HFFc6 (cell line): ENCODE results near the gene ZYG11B. TPM values are rescaled to one million over a fixed set of nuclear protein-coding genes. Genes with fewer than 3 reads are reported as not detected.
"Not testable (repeated sequence)": the region's sequence is repeated elsewhere in the genome, so short reads cannot be mapped to it uniquely, and the experiment has no call there.

ENCODE experiments used
- DNase-seq: peaks from one replicate; pipeline ENCODE4 v3.0.0-alpha.2; 2018
- H3K27ac Mint-ChIP-seq: 2 replicates; pipeline ENCODE4 v1.8.0; 2020; ENCODE audit warnings: mild to moderate bottlenecking, mixed read lengths
- H3K27me3 Mint-ChIP-seq: 2 replicates; pipeline ENCODE4 v1.8.0; 2021; ENCODE audit warnings: mild to moderate bottlenecking, moderate library complexity, mixed read lengths; ENCODE audit not compliant: insufficient read depth
- H3K36me3 Mint-ChIP-seq: 2 replicates; pipeline ENCODE4 v1.8.0; 2021; ENCODE audit warnings: low read depth, mixed read lengths
- H3K4me1 Mint-ChIP-seq: 2 replicates; pipeline ENCODE4 v1.8.0; 2020; ENCODE audit warnings: low read depth, mixed read lengths
- H3K4me3 Mint-ChIP-seq: 2 replicates; pipeline ENCODE4 v1.8.0; 2020; ENCODE audit warnings: mild to moderate bottlenecking, moderate library complexity, mixed read lengths
- H3K9me3 Mint-ChIP-seq: 2 replicates; pipeline ENCODE4 v1.8.0; 2020; ENCODE audit warnings: mild to moderate bottlenecking, mixed read lengths
- CTCF ChIP-seq: fragments of 200-600 bp; sonication (generic); IDR thresholded peaks from 2 replicates; pipeline ENCODE4 v1.5.0; 2021; ENCODE audit warnings: antibody characterized with exemption, mild to moderate bottlenecking
- total RNA-seq, 6 experiments: library from RNA; stranded (reverse); fragmentation: NEBNext Ultra II Directional; extraction: Animal tissue kit (Norgen Biotek cat#: 25700); gene quantifications; 2 replicates in 1 of 6; 3 replicates in 5 of 6; pipeline ENCODE4 v1.2.3, GENCODE V29; 2021

The ZYG11B gene
- total RNA-seq, 6 experiments from 2014 or later: 23.5 to 31.3 (median 28.4) TPM

GRCh38 chr1:52741259-52741658 is 15.0 kb downstream of the ZYG11B start:
- Mint-ChIP-seq H3K36me3 (peaks cover 4% of the 10 kb centered on the region; the same call in 1 of the 2 replicates), H3K9me3 (no peaks in the 10 kb centered on the region), H3K4me1 (peaks cover 12% of the 10 kb centered on the region), H3K27me3 (no peaks in the 10 kb centered on the region; the same call in 1 of the 2 replicates), H3K27ac (no peak overlapping the region), H3K4me3 (no peak overlapping the region)
- no peak for TF ChIP-seq CTCF
- no peak for DNase-seq

GRCh38 chr1:52746189-52746588 is 19.9 kb downstream of the ZYG11B start:
- no peak for TF ChIP-seq CTCF
- H3K9me3 Mint-ChIP-seq: no peaks in the 10 kb centered on the region
- peaks cover 28% of the 10 kb centered on the region for H3K4me1 Mint-ChIP-seq
- H3K27me3 Mint-ChIP-seq: no peaks in the 10 kb centered on the region
- no peak overlapping the region for H3K4me3 Mint-ChIP-seq
- peak overlapping the region; percentile 21; the same call in 1 of the 2 replicates for H3K27ac Mint-ChIP-seq
- DNase-seq: no peak
- peaks cover 9% of the 10 kb centered on the region; the same call in 1 of the 2 replicates for H3K36me3 Mint-ChIP-seq

- Mint-ChIP-seq H3K4me3 (no peak overlapping the region), H3K4me1 (peaks cover 38% of the 10 kb centered on the region), H3K27me3 (no peaks in the 10 kb centered on the region), H3K27ac (no peak overlapping the region), H3K36me3 (peaks cover 5% of the 10 kb centered on the region; the same call in 1 of the 2 replicates), H3K9me3 (no peaks in the 10 kb centered on the region)
- DNase-seq: no peak
- TF ChIP-seq CTCF: no peak
Observed at GRCh38 chr1:52747450-52747849, 21.2 kb downstream of the ZYG11B start.

- H3K27ac Mint-ChIP-seq: no peak overlapping the region
- DNase-seq: no peak
- peaks cover 41% of the 10 kb centered on the region for H3K4me1 Mint-ChIP-seq
- peaks cover 5% of the 10 kb centered on the region; the same call in 1 of the 2 replicates for H3K36me3 Mint-ChIP-seq
- no peaks in the 10 kb centered on the region for H3K9me3 Mint-ChIP-seq
- no peak overlapping the region for H3K4me3 Mint-ChIP-seq
- peak; percentile 61 for TF ChIP-seq CTCF
- no peaks in the 10 kb centered on the region for H3K27me3 Mint-ChIP-seq
Observed at GRCh38 chr1:52748119-52748518, 21.9 kb downstream of the ZYG11B start.

- DNase-seq, H3K36me3 Mint-ChIP-seq, H3K9me3 Mint-ChIP-seq, H3K4me3 Mint-ChIP-seq, H3K27me3 Mint-ChIP-seq, H3K27ac Mint-ChIP-seq: not testable (repeated sequence)
- peaks cover 41% of the 10 kb centered on the region for H3K4me1 Mint-ChIP-seq
Observed at GRCh38 chr1:52749496-52749895, 23.2 kb downstream of the ZYG11B start.

- not testable (repeated sequence) for H3K27me3 Mint-ChIP-seq
Observed at GRCh38 chr1:52750139-52750538, 23.9 kb downstream of the ZYG11B start.

More at GRCh38 chr1:52750139-52750538, 23.9 kb downstream of the ZYG11B start:
- peaks cover 37% of the 10 kb centered on the region for H3K4me1 Mint-ChIP-seq
- H3K27ac Mint-ChIP-seq, H3K4me3 Mint-ChIP-seq, DNase-seq, H3K36me3 Mint-ChIP-seq, H3K9me3 Mint-ChIP-seq: not testable (repeated sequence)
